H1 (cell line): ENCODE results near the gene RBM25. TPM values are rescaled to one million over a fixed set of nuclear protein-coding genes. Genes with fewer than 3 reads are reported as not detected.

Source experiments
- CTCF ChIA-PET: fragments of 300-600 bp; sonication (Branson Sonifier 250); formaldehyde crosslinking; loops from one replicate; lab custom pipeline; 2021; ENCODE audit not compliant: partially characterized antibody; lab: Charles Lee
- POLR2A ChIA-PET: fragments of 300-600 bp; sonication (Branson Sonifier 250); formaldehyde crosslinking; loops from one replicate; lab custom pipeline; 2021; ENCODE audit warnings: inconsistent platforms; ENCODE audit not compliant: partially characterized antibody; lab: Charles Lee
- DNase-seq, 2 experiments: peaks; one replicate each; pipeline versions ENCODE4 v3.0.0 to v3.0.0-alpha.2; 2010 to 2022; ENCODE audit warnings: low spot score in 2 of 2, low read depth in 1 of 2, mixed read lengths in 1 of 2
- FAIRE-seq: peaks from 2 replicates; lab custom pipeline; 2011; peaks lifted over from hg19 to GRCh38; lab: Jason Lieb, UNC
- H2AFZ ChIP-seq: 2 replicates; pipeline ENCODE4 v1.8.1; 2012; ENCODE audit warnings: low read length, inconsistent platforms
- H2AK5ac ChIP-seq: 2 replicates; pipeline ENCODE4 v1.6.1; 2013; ENCODE audit warnings: low read depth, low read length
- H2BK120ac ChIP-seq: replicated peaks from 2 replicates; pipeline ENCODE3; 2013; ENCODE audit warnings: low read depth, low read length, inconsistent platforms
- H2BK12ac ChIP-seq: 2 replicates; pipeline ENCODE4 v1.6.1; 2013; ENCODE audit warnings: low read depth, low read length
- H2BK15ac ChIP-seq: 2 replicates; pipeline ENCODE4 v1.6.1; 2013; ENCODE audit warnings: low read length
- H2BK20ac ChIP-seq: 2 replicates; pipeline ENCODE4 v1.6.1; 2013; ENCODE audit warnings: low read length
- H2BK5ac ChIP-seq: 2 replicates; pipeline ENCODE4 v1.6.1; 2013; ENCODE audit warnings: low read depth, low read length
- H3K14ac ChIP-seq: 2 replicates; pipeline ENCODE4 v1.6.1; 2013; ENCODE audit warnings: inconsistent platforms; ENCODE audit not compliant: insufficient read length
- H3K18ac ChIP-seq: 2 replicates; pipeline ENCODE4 v1.6.1; 2013; ENCODE audit warnings: low read length; ENCODE audit errors: extremely low read depth
- H3K23ac ChIP-seq: 2 replicates; pipeline ENCODE4 v1.6.1; 2013; ENCODE audit warnings: inconsistent platforms; ENCODE audit not compliant: insufficient read length
- H3K23me2 ChIP-seq: 2 replicates; pipeline ENCODE4 v1.6.1; 2013; ENCODE audit warnings: low read depth, low read length
- H3K27ac ChIP-seq: 2 replicates; pipeline ENCODE4 v1.6.1; 2011; ENCODE audit warnings: low read depth, low read length, inconsistent platforms
- H3K27me3 ChIP-seq, 4 experiments: replicated peaks in 1 of 4; 1 replicate in 1 of 4; 2 replicates in 3 of 4; pipeline versions ENCODE4 v1.6.1 to v1.8.1; 2011 to 2013; ENCODE audit warnings: low read length in 3 of 4, mild to moderate bottlenecking in 3 of 4, inconsistent platforms in 2 of 4, mixed read lengths in 2 of 4, moderate library complexity in 1 of 4; ENCODE audit not compliant: control insufficient read depth in 3 of 4, insufficient read depth in 3 of 4; ENCODE audit errors: extremely low read depth in 1 of 4
- H3K36me3 ChIP-seq, 4 experiments: 2 replicates each; pipeline versions ENCODE4 v1.6.1 to v1.8.1; 2011 to 2013; ENCODE audit warnings: mild to moderate bottlenecking in 4 of 4, low read length in 3 of 4, moderate library complexity in 2 of 4, control low read depth in 1 of 4, inconsistent platforms in 1 of 4; ENCODE audit not compliant: insufficient read depth in 4 of 4, control insufficient read depth in 2 of 4
- H3K4ac ChIP-seq: replicated peaks from 2 replicates; pipeline ENCODE3; 2013; ENCODE audit warnings: low read length, low read depth, mixed read lengths, inconsistent platforms; ENCODE audit not compliant: insufficient read length
- H3K4me1 ChIP-seq, 4 experiments: replicated peaks in 1 of 4; 1 replicate in 1 of 4; 2 replicates in 3 of 4; pipeline versions ENCODE4 v1.6.1 to v1.8.1; 2011 to 2013; ENCODE audit warnings: low read length in 3 of 4, inconsistent platforms in 2 of 4, mixed read lengths in 1 of 4; ENCODE audit not compliant: insufficient read depth in 4 of 4, control insufficient read depth in 3 of 4
- H3K4me2 ChIP-seq, 2 experiments: 2 replicates each; pipeline versions ENCODE4 v1.6.1 to v1.8.1; 2011 to 2013; ENCODE audit warnings: low read depth in 2 of 2, low read length in 2 of 2, control low read depth in 1 of 2, inconsistent platforms in 1 of 2, mild to moderate bottlenecking in 1 of 2; ENCODE audit not compliant: insufficient read depth in 1 of 2
- H3K4me3 ChIP-seq, 4 experiments: fragments of 200-600, 300-600 bp in 1 of 4; sonication (generic), shearing (Covaris generic), sonication (Bioruptor Twin) in 1 of 4; 2 replicates each; pipeline versions ENCODE4 v1.5.1 to v1.8.1; 2011 to 2016; ENCODE audit warnings: low read length in 4 of 4, low read depth in 3 of 4, control low read depth in 2 of 4, inconsistent platforms in 2 of 4, mild to moderate bottlenecking in 2 of 4, mixed read lengths in 1 of 4, moderate library complexity in 1 of 4; ENCODE audit not compliant: insufficient read depth in 2 of 4; ENCODE audit errors: extremely low read depth in 1 of 4
- H3K56ac ChIP-seq: replicated peaks from 2 replicates; pipeline ENCODE3; 2013; ENCODE audit warnings: low read depth, mild to moderate bottlenecking, mixed read lengths, low read length, inconsistent platforms; ENCODE audit not compliant: insufficient read length
- H3K79me1 ChIP-seq: 2 replicates; pipeline ENCODE4 v1.6.1; 2013; ENCODE audit warnings: low read depth, low read length, control low read depth
- H3K79me2 ChIP-seq, 2 experiments: 2 replicates each; pipeline versions ENCODE4 v1.6.1 to v1.8.1; 2012 to 2013; ENCODE audit warnings: low read length in 2 of 2, mild to moderate bottlenecking in 2 of 2, inconsistent platforms in 1 of 2; ENCODE audit not compliant: insufficient read depth in 2 of 2, control insufficient read depth in 1 of 2
- H3K9ac ChIP-seq, 4 experiments: replicated peaks in 1 of 4; 1 replicate in 1 of 4; 2 replicates in 3 of 4; pipeline versions ENCODE4 v1.6.1 to v1.8.1; 2011 to 2013; ENCODE audit warnings: low read depth in 3 of 4, low read length in 3 of 4, control low read depth in 2 of 4, mild to moderate bottlenecking in 2 of 4, moderate library complexity in 2 of 4, inconsistent platforms in 1 of 4; ENCODE audit errors: extremely low read depth in 1 of 4
- H3K9me3 ChIP-seq, 2 experiments: 2 replicates each; pipeline versions ENCODE4 v1.6.1 to v1.8.1; 2012 to 2013; ENCODE audit warnings: mild to moderate bottlenecking in 2 of 2, moderate library complexity in 2 of 2, control low read depth in 1 of 2, inconsistent platforms in 1 of 2, low read depth in 1 of 2, low read length in 1 of 2, mixed read lengths in 1 of 2; ENCODE audit not compliant: insufficient read depth in 2 of 2
- H4K20me1 ChIP-seq, 2 experiments: replicated peaks in 1 of 2; 2 replicates each; pipeline versions ENCODE3 to v1.8.1; 2011 to 2013; ENCODE audit warnings: inconsistent platforms in 2 of 2, low read length in 2 of 2, mild to moderate bottlenecking in 1 of 2; ENCODE audit not compliant: insufficient read depth in 2 of 2, control insufficient read depth in 1 of 2
- H4K5ac ChIP-seq: 2 replicates; pipeline ENCODE4 v1.6.1; 2013; ENCODE audit warnings: low read length, low read depth, mixed read lengths, inconsistent platforms; ENCODE audit not compliant: insufficient read length
- H4K8ac ChIP-seq: 2 replicates; pipeline ENCODE4 v1.8.0; 2013; ENCODE audit warnings: mild to moderate bottlenecking, moderate library complexity, low read length, inconsistent platforms; ENCODE audit not compliant: insufficient read depth; ENCODE audit errors: extremely low read depth
- H4K91ac ChIP-seq: replicated peaks from 2 replicates; pipeline ENCODE3; 2013; ENCODE audit warnings: low read length, mixed read lengths, inconsistent platforms; ENCODE audit not compliant: insufficient read length
- EZH2 ChIP-seq: fragments of 200-600 bp; sonication (generic); IDR thresholded peaks from 2 replicates; pipeline ENCODE4 v1.7.1; 2012; ENCODE audit warnings: low read depth, mild to moderate bottlenecking, moderate library complexity, low read length, inconsistent platforms; ENCODE audit not compliant: severe bottlenecking
- POLR2A ChIP-seq, 2 experiments: IDR thresholded peaks; 1 replicate in 1 of 2; 2 replicates in 1 of 2; pipeline ENCODE4 v1.6.1; 2011; ENCODE audit warnings: low read depth in 2 of 2, low read length in 2 of 2, mild to moderate bottlenecking in 2 of 2; ENCODE audit errors: control extremely low read depth in 1 of 2
- WGBS, 2 experiments: shearing (Covaris generic) in 1 of 2; methylation state at CpG; one replicate each; pipeline versions ENCODE4 v1.1.6 to v1.1.7; 2013 to 2015; ENCODE audit warnings: low lambda C conversion rate in 2 of 2, mixed read lengths in 2 of 2, inconsistent platforms in 1 of 2, low coverage in 1 of 2, missing lambda C conversion rate in 1 of 2; ENCODE audit not compliant: insufficient replicate concordance in 2 of 2, insufficient coverage in 1 of 2, insufficient read length in 1 of 2; ENCODE audit errors: extremely low coverage in 1 of 2, missing lambda C conversion rate in 1 of 2; 5-methylcytosine and 5-hydroxymethylcytosine counted together
- polyA plus RNA-seq, 7 experiments: library from polyadenylated mRNA; depleted of rRNA in 3 of 7; stranded (reverse) in 5 of 7; unstranded in 2 of 7; fragments of >200 nt in 5 of 7; fragments of 200-250 nt in 2 of 7; gene quantifications; 1 replicate in 5 of 7; 2 replicates in 1 of 7; 4 replicates in 1 of 7; pipeline versions ENCODE4 v1.2.1 to v1.2.3, GENCODE V29; 2011 to 2013; ENCODE audit warnings: missing spikeins in 2 of 7, mixed read lengths in 2 of 7
- total RNA-seq: library from RNA; stranded (reverse); fragmentation: NEBNext Ultra II Directional; extraction: Animal tissue kit (Norgen Biotek cat#: 25700); gene quantifications from 2 replicates; pipeline ENCODE4 v1.2.1, GENCODE V29; 2021

The RBM25 gene
- total and polyA plus RNA-seq, 2 of the 8 experiments (the other 6 are each of a cell fraction or from before 2014, with no cell fraction given), result 25.6 to 134 TPM

- Histone ChIP-seq H3K14ac (no peak overlapping the region), H2BK15ac (no peak overlapping the region), H4K91ac (no peak overlapping the region), H3K4ac (no peak overlapping the region), H2BK5ac (no peak overlapping the region), H3K4me3 (no peak overlapping the region), H4K20me1 (peaks cover 2% of the 10 kb centered on the region in 2 experiments), H3K23ac (no peak overlapping the region), H4K8ac (peak overlapping the region; percentile 68; the same call in 1 of the 2 replicates), H4K5ac (no peak overlapping the region), H3K36me3 (peaks cover 31 to 98% (median 67%) of the 10 kb centered on the region in 4 experiments), H3K56ac (no peak overlapping the region), H2AK5ac (no peak overlapping the region), H3K27ac (no peak overlapping the region), H3K18ac (no peak overlapping the region), H3K27me3 (no peaks in the 10 kb centered on the region), H2AFZ (no peak overlapping the region), H3K4me2 (no peak overlapping the region), H3K79me2 (no peaks in the 10 kb centered on the region; a peak in 1 of 4 replicates), H2BK12ac (no peak overlapping the region), H3K9me3 (no peaks in the 10 kb centered on the region), H2BK20ac (no peak overlapping the region), H3K79me1 (no peaks in the 10 kb centered on the region), H3K9ac (no peak overlapping the region), H2BK120ac (no peak overlapping the region), H3K4me1 (no peaks in the 10 kb centered on the region), H3K23me2 (no peaks in the 10 kb centered on the region)
- FAIRE-seq (no peak), DNase-seq (no peak)
- ChIA-PET POLR2A (interaction anchor here (0.6 to 1.9 kb wide), 5 partner anchors 9 to 46 kb away, joined by 3 to 6 read pairs (median 4); no protein-coding TSS in a partner anchor), CTCF (no interaction called here)
- 93% methylated on average over 2 of the region's 3 CpGs; no CpG with 5 or more reads in 1 of the 2 experiments for WGBS, 2 experiments
- TF ChIP-seq EZH2 (no peak), POLR2A (IDR thresholded peaks at IDR 0.05; ENCODE audit: control extremely low read depth in 1 of 2, low read depth in 2 of 2, low read length in 2 of 2) (no peak)
Observed at GRCh38 chr14:73105050-73105449, 46.7 kb downstream of the RBM25 start.
